ENCODE results near the gene VWA1.

Gene VWA1

GRCh38 chr1:1393014-1393413, 42.5 kb upstream of the VWA1 start:
- no peak for TF ChIP-seq CTCF (conservative IDR thresholded peaks at IDR 0.05; ENCODE audit: low read depth, low read length)
- DNase-seq (ENCODE audit: low read depth): no peak

GRCh38 chr1:1393428-1393827, 42.1 kb upstream of the VWA1 start:
- no peak overlapping the region for H3K4me3 ChIP-seq (ENCODE audit: low read length)
- no peak for DNase-seq (ENCODE audit: low read depth)
- no peak for TF ChIP-seq CTCF (conservative IDR thresholded peaks at IDR 0.05; ENCODE audit: low read depth, low read length)

More at GRCh38 chr1:1393014-1393413, 42.5 kb upstream of the VWA1 start:
- H3K4me3 ChIP-seq (ENCODE audit: low read length): no peak overlapping the region

- TF ChIP-seq CTCF (conservative IDR thresholded peaks at IDR 0.05; ENCODE audit: low read depth, low read length): no peak
- no peak overlapping the region for H3K4me3 ChIP-seq (ENCODE audit: low read length)
- DNase-seq (ENCODE audit: low read depth): no peak
These were observed 41.4 kb upstream of the VWA1 start for GRCh38 chr1:1394116-1394515.

GRCh38 chr1:1395166-1395565, 40.3 kb upstream of the VWA1 start:
- no peak for TF ChIP-seq CTCF (conservative IDR thresholded peaks at IDR 0.05; ENCODE audit: low read depth, low read length)
- H3K4me3 ChIP-seq (ENCODE audit: low read length): no peak overlapping the region
- no peak for DNase-seq (ENCODE audit: low read depth)

GRCh38 chr1:1397839-1398523, 37.5 kb upstream of the VWA1 start:
- DNase-seq (ENCODE audit: low read depth): no peak
- TF ChIP-seq CTCF (conservative IDR thresholded peaks at IDR 0.05; ENCODE audit: low read depth, low read length): no peak
- peak overlapping the region; percentile 91 for H3K4me3 ChIP-seq (ENCODE audit: low read length)

- peak overlapping the region; percentile 91 for H3K4me3 ChIP-seq (ENCODE audit: low read length)
- TF ChIP-seq CTCF (conservative IDR thresholded peaks at IDR 0.05; ENCODE audit: low read depth, low read length): no peak
- no peak for DNase-seq (ENCODE audit: low read depth)
These were observed 36.8 kb upstream of the VWA1 start for GRCh38 chr1:1398677-1399186.

GRCh38 chr1:1399187-1399871, 36.2 kb upstream of the VWA1 start, which contains the start of gene CCNL2:
CCNL2 (minus strand) TSS chr1:1399335; CDS start chr1:1399306, 29 bp downstream.
- TF ChIP-seq CTCF (conservative IDR thresholded peaks at IDR 0.05; ENCODE audit: low read depth, low read length): peak; percentile 45
- DNase-seq (ENCODE audit: low read depth): peak; percentile 91
- H3K4me3 ChIP-seq (ENCODE audit: low read length): peak within 1 kb of the TSS; percentile 94
